Right ventricle myocardium inferior (tissue), 1 donor: ENCODE measurements around the gene PPP4R2. TPM values are rescaled to one million over a fixed set of nuclear protein-coding genes. Genes with fewer than 3 reads are reported as not detected.

Source experiments
- ATAC-seq: fragments of 200-7000 bp; cut with Tn5 transposase; one replicate; pipeline ENCODE4 v1.9.1; 2020; ENCODE audit warnings: mild to moderate bottlenecking, moderate library complexity
- DNase-seq: peaks from one replicate; pipeline ENCODE4 v3.0.0; 2021; ENCODE audit errors: missing footprints
- intact Hi-C: fragments of 100-400 bp; cut with DNase I; formaldehyde crosslinking; loops from one replicate; pipeline ENCODE4 v1.11.0; 2022
- total RNA-seq: library from RNA; stranded (reverse); fragmentation: NEBNext Ultra II Directional; extraction: Animal tissue kit (Norgen Biotek cat#: 25700); gene quantifications from one replicate; pipeline ENCODE4 v1.2.1, GENCODE V29; 2021
- donor health status: DM: no; HTN: yes; CAD: no; lungs with severe emphysema.

Gene PPP4R2
- total RNA-seq, 1 donor from 2014 or later: 52.8 TPM

- ATAC-seq (peak; percentile 68), DNase-seq (no peak)
- intact Hi-C loops: loop anchor here (2.0 to 10.0 kb wide), 3 partner anchors 147 to 1211 kb away; partner anchors contain the start of gene SHQ1
Observed at GRCh38 chr3:73086071-73086494, 89.5 kb downstream of the PPP4R2 start.

GRCh38 chr3:73094129-73094528, 97.5 kb downstream of the PPP4R2 start:
- ATAC-seq: no peak
- no peak for DNase-seq

GRCh38 chr3:73094951-73095350, 98.3 kb downstream of the PPP4R2 start:
- intact Hi-C loops: no loop called here
- DNase-seq (peak; percentile 54), ATAC-seq (peak; percentile 78)

More at GRCh38 chr3:73094129-73094528, 97.5 kb downstream of the PPP4R2 start:
- intact Hi-C loops: no loop called here

- DNase-seq: no peak
- intact Hi-C loops: no loop called here
- no peak for ATAC-seq
Observed at GRCh38 chr3:73096169-73096568, 99.6 kb downstream of the PPP4R2 start.

- ATAC-seq: no peak
- no peak for DNase-seq
- intact Hi-C loops: no loop called here
Observed at GRCh38 chr3:73098026-73098425, 101.4 kb downstream of the PPP4R2 start.

- no peak for ATAC-seq
- no peak for DNase-seq
- intact Hi-C loops: no loop called here
Observed at GRCh38 chr3:73098873-73099272, 102.3 kb downstream of the PPP4R2 start.

- no peak for DNase-seq
- peak; percentile 87 for ATAC-seq
- intact Hi-C loops: loop anchor here (2.0 to 10.0 kb wide), 4 partner anchors 254 to 754 kb away; no protein-coding TSS in a partner anchor
Observed at GRCh38 chr3:73100741-73101559, 104.3 kb downstream of the PPP4R2 start.

- DNase-seq: no peak
- intact Hi-C loops: loop anchor here (2.0 to 10.0 kb wide), 4 partner anchors 253 to 753 kb away; no protein-coding TSS in a partner anchor
- no peak for ATAC-seq
Observed at GRCh38 chr3:73101881-73102280, 105.3 kb downstream of the PPP4R2 start.

GRCh38 chr3:73107215-73107614, 110.6 kb downstream of the PPP4R2 start:
- intact Hi-C loops: loop anchor here (10.0 kb wide), 2 partner anchors 248 to 748 kb away; no protein-coding TSS in a partner anchor
- ATAC-seq (no peak), DNase-seq (no peak)

GRCh38 chr3:73107676-73108187, 111.1 kb downstream of the PPP4R2 start:
- DNase-seq: no peak
- no peak for ATAC-seq
- intact Hi-C loops: loop anchor here (10.0 kb wide), 2 partner anchors 247 to 747 kb away; no protein-coding TSS in a partner anchor

- DNase-seq (no peak), ATAC-seq (no peak)
- intact Hi-C loops: loop anchor here (10.0 kb wide), 2 partner anchors 246 to 746 kb away; no protein-coding TSS in a partner anchor
Observed at GRCh38 chr3:73108750-73109149, 112.1 kb downstream of the PPP4R2 start.

- DNase-seq (no peak), ATAC-seq (no peak)
- intact Hi-C loops: no loop called here
Observed at GRCh38 chr3:73110530-73110929, 113.9 kb downstream of the PPP4R2 start.

- DNase-seq (no peak), ATAC-seq (no peak)
- intact Hi-C loops: no loop called here
Observed at GRCh38 chr3:73114711-73115110, 118.1 kb downstream of the PPP4R2 start.

GRCh38 chr3:73115806-73116205, 119.2 kb downstream of the PPP4R2 start:
- peak; percentile 42 for ATAC-seq
- intact Hi-C loops: no loop called here
- no peak for DNase-seq

Other genes starting within 250 kb of the PPP4R2 start
- gene SHQ1, start 148.4 kb upstream of the PPP4R2 start, total RNA-seq: 13.8 TPM
- 9.8 TPM for gene GXYLT2, start 108.8 kb upstream of the PPP4R2 start, total RNA-seq
- 0.87 TPM for gene EBLN2, start 64.8 kb downstream of the PPP4R2 start, total RNA-seq